HG02870 (cell line): ENCODE results near the gene UROC1.
A peak's percentile ranks its signal among the peaks of the same experiment; 100 is the strongest.

Source experiments
- ATAC-seq: cut with Tn5 transposase; IDR thresholded peaks from one replicate; pipeline ENCODE4 v1.9.1; 2021; ENCODE audit warnings: mild to moderate bottlenecking, moderate library complexity; ENCODE audit not compliant: unreplicated experiment

Gene UROC1

GRCh38 chr3:126481808-126482502 lies 35.6 kb downstream of the UROC1 start:
- ATAC-seq, result no peak

- no peak for ATAC-seq
Observed at GRCh38 chr3:126480861-126481260, 36.7 kb downstream of the UROC1 start.

GRCh38 chr3:126480206-126480605 lies 37.4 kb downstream of the UROC1 start:
- ATAC-seq, result no peak

GRCh38 chr3:126479642-126480041 lies 37.9 kb downstream of the UROC1 start:
- ATAC-seq, result no peak

GRCh38 chr3:126478581-126479310 lies 38.8 kb downstream of the UROC1 start:
- no peak for ATAC-seq

GRCh38 chr3:126477061-126477380 lies 40.6 kb downstream of the UROC1 start:
- no peak for ATAC-seq

- peak; percentile 8 for ATAC-seq
Observed at GRCh38 chr3:126476166-126477060, 41.2 kb downstream of the UROC1 start.

GRCh38 chr3:126475413-126476114 lies 42.0 kb downstream of the UROC1 start, which contains the start of gene ZXDC:
Gene ZXDC, minus strand, starts transcription at chr3:126475891. Its CDS starts 26 bp downstream, at chr3:126475865.
- peak; percentile 71 for ATAC-seq

GRCh38 chr3:126474498-126475412 lies 42.8 kb downstream of the UROC1 start:
- ATAC-seq, result peak; percentile 13

- no peak for ATAC-seq
Observed at GRCh38 chr3:126473292-126474168, 44.0 kb downstream of the UROC1 start.

GRCh38 chr3:126472277-126473006 lies 45.1 kb downstream of the UROC1 start:
- ATAC-seq, result no peak

GRCh38 chr3:126469479-126469878 lies 48.1 kb downstream of the UROC1 start:
- ATAC-seq, result no peak

GRCh38 chr3:126468028-126468891 lies 49.3 kb downstream of the UROC1 start:
- no peak for ATAC-seq

GRCh38 chr3:126467611-126467955 lies 50.0 kb downstream of the UROC1 start:
- ATAC-seq, result no peak

- ATAC-seq, result no peak
Observed at GRCh38 chr3:126466886-126467610, 50.5 kb downstream of the UROC1 start.

- no peak for ATAC-seq
Observed at GRCh38 chr3:126465928-126466544, 51.5 kb downstream of the UROC1 start.
